GM04503 (cell line): ENCODE results near the gene CPXM2.

Experiments used
- DNase-seq: peaks from one replicate; pipeline ENCODE4 v3.0.0-alpha.2; 2012; ENCODE audit warnings: low read depth

The CPXM2 gene

GRCh38 chr10:123904834-123905409 is 13.3 kb upstream of the CPXM2 start:
- no peak for DNase-seq

- DNase-seq = no peak
Measured at GRCh38 chr10:123903621-123904020, 12.0 kb upstream of the CPXM2 start.

GRCh38 chr10:123901621-123902020 is 10.0 kb upstream of the CPXM2 start:
- no peak for DNase-seq

DNA sequence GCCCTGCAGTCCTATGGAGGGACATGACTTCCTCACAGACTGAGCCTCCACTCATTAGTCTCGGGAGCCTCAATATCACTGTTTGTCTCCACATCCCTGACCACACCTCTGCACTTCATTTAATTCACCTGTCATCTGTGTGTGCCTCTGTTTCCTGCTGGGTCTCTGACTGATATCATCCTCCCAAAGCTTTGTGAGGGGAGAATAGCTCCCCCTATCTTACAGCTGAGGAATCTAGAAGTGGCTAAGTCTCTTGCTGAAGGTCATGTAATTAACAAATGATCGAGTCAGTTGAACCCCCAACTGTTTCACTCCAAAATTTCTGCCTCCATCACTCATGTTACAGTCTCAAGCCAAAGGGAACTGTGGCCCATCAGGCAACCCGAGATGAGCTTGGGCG is 5.5 kb upstream of the CPXM2 start:
- DNase-seq = no peak

GRCh38 chr10:123896246-123896927 is 4.8 kb upstream of the CPXM2 start:
- no peak for DNase-seq

DNA sequence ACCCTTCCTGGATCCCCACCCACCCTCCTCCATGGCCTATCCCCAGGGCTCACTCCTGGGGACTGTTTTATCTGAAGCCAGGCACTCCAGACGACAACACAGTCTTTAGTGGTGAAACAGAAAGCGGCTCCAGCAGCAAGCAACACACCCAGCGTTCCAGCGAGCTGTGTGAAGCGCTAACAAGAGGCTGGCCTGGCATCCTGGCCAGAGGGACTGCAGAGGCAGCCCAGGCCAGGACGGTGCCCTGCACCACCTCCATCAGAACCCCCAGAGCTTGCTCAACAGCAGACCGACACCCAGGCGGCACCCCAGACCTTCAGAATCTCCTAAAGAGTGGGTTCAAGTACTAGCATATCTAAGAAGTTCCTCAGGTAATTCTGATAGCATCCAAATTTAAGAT is 2.0 kb upstream of the CPXM2 start:
- no peak for DNase-seq

- DNase-seq = peak; percentile 26
Measured at GRCh38 chr10:123890756-123891143, 857 bp downstream of the CPXM2 start.

DNA sequence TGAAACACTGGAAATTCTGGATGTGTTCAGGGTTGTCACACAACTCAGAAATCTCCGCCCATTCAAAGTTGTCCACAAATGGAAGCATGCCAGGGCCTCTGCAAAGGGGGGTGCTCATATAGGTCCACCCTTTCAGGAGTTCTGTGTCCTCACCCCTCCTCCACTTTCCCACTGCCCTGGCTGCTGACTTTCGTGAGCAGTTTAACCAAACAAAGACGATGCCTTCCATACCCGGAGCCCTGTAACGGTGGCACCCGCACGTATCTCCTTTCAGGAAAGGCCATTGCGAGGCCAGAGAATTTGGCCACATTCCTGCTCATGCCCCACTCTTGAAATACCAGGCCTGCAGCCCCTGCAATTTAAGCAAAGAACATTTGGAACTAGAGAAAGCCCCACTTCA is 1.4 kb downstream of the CPXM2 start:
- no peak for DNase-seq

- DNase-seq = no peak
Measured at GRCh38 chr10:123889821-123890220, 1.8 kb downstream of the CPXM2 start.

- DNase-seq = no peak
Measured at GRCh38 chr10:123888751-123889150, 2.9 kb downstream of the CPXM2 start.

- DNase-seq = no peak
Measured at GRCh38 chr10:123888256-123888655, 3.4 kb downstream of the CPXM2 start.

DNA sequence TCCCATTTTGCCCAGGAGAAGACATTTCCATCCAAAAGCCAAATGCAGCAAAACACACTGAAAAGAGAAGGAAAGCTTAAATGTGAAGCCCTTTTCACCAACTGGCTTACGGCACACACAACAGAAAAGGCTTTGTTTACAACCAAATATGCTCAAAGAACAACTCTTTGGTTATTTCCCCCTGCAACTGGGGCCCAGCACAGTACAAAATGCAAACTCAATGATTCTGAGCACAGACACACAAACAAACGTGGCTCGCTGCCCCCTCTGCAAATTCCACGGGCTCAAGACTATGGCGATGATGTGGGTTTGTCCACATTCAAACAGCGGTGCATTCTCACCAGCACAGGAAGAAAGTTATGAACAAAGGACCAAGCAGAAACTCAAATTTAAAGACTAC is 5.3 kb downstream of the CPXM2 start:
- DNase-seq = no peak

DNA sequence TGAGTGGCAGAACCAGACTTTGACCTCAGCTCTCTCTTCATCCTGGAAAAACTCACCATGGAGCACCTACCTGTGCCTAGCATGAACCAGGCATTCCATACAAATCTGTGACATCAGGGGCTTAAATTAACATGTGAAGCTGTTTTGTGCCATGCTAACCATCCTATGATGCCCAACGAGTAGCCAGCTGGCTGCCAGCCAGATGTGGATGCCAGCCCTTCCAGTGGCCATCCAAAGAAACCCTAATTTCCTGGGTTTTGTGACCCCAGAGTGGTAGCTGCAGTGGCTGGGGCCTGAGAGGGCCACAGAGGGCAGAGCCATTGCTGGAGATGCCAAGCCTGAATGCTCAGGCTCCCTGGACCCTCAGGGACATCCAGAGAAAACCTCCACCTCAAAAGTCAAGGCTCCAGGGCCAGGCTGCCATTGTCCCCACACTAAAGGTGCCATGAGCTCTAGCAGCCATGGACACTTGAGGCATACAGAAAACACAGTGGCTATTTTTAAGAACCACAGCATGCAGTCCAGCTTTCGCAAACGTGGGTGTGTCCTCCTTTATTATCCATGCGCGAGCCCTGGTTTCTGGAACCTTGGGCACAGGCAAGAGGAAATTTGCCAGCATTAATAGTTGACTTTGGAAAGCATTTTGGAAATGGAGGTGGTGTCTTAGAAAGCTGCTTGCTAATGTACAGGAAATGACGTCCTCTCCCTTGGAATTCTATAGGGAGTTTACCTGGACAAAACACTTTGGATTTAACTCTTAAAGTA is 6.0 kb downstream of the CPXM2 start:
- DNase-seq = no peak

DNA sequence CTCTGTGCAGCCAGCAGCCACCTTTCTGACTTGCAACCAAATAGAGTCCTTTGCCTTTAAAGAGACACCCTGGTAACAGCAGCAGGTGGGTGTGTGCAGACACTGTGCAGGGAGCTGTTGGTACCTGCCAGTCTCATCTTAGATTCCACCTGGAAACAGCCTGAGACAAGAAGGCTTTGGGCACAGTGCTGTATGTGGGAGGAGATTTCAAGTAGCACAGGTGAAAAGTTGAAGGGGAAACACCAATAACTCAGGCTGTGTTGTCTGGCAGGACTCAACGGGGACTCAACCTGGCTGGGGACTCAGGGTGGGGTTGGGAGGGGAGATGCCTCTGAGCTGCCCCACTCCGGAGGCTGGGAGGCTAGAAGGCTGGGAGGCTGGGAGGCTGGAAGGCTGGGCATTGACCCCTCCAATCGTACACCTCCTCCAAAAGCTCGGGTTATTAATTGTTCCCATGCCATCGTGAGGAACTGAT is 6.7 kb downstream of the CPXM2 start:
- no peak for DNase-seq

DNA sequence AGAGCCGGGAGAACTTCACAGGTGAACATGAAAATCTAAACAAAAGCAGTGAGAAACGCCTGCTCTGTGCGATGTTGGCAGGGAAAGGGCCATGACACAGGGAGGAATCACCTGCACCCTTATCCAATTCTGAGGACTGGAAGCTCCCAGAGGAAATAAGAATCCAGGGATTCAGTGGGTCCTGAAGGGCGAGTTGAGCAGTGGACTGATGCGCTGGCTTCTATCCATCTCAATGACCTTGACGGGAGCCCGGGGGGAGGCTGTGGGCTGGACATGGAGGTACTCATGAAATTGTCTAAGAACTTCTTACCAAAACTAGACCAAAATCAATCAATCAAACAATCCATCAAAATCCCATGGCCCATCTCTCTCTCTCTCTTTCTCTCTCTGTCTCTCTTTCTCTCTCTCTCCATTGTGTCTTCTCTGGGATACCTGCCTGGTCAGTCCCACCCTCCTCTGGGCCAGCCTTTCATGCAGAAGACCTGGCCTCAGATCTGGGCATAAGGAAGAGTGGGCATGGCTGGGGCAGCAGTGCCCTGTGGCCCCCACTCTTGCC is 7.2 kb downstream of the CPXM2 start:
- no peak for DNase-seq

DNA sequence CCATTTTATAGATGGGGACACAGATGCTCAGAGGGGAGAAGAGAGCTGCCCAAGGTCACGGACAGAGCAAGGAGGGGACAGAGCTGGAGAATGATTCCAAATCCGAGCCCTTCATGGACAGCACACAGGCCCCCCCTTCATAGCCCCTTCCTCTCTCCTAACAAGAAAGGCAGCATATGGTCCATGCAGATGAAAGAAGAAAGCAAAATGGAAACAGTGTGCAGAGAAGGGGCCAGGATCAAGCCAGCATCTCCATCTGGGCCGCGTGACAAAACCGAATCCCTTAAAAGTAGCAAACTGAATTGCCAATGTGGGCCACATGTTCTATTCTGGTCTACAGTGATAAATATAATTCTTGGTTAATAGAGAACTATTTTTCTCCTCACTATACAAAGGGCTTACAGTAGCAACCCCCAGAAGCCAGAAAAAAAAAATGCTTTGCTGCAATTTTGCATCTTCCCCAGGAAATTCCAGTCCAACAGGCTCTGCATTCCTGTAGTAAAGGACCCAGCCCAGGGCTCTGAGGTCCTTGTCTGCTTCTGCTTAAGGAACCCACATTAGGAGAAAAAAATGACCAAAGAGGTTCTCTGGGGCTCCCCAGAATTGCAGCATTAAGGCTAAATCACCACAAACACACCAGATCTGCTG is 7.8 kb downstream of the CPXM2 start:
- DNase-seq = no peak

- DNase-seq = no peak
Measured at GRCh38 chr10:123882681-123883445, 8.7 kb downstream of the CPXM2 start.

DNA sequence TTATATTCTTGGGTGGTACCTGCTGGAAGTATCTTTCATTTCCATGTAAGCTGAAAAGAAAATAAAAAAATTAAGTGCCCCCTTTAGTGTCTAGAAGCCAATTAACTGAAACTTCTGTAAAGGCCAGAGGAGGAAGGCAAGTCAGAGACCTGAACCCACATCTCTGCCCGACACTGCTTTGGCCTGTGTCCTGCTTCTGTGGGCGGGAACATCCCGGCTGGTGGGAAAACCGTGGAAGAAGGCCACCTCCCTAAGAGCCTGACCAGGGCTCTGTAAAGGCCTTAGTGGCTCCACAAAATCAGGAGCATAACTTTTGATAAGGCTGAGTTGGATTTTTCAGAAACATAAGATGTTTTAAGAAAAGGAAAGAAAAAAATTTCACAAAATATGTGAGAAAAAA is 9.4 kb downstream of the CPXM2 start:
- DNase-seq = no peak

GRCh38 chr10:123879606-123880257 is 11.9 kb downstream of the CPXM2 start:
- DNase-seq = no peak

DNA sequence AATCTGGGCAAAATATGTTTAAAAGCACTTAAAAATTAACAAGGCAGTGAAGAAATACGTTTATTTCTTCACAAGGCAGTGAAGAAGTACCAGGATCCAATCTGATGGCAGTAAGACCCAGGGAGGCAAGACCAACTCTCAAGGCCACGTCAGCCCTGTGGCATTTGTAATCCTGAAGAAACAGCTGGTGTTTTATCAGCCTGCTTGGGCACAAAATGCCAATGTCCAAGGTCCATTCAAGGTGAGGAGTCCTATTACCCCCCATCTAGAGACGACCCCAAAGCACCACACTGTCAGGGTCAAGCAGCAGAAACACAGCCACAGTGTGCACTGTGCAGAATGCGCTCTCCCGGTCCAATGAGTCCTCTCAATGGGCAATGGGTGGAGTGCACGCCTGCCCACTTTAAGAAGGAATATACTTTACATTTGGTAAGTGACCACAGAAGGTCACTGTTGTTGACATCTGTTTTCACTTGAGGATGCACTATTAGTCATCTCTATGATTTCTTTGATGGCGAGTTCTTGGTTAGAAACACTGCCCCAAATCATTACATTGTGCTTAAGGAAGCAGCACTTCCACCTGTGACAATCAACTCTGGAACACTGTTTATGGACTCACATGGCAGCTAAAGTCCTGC is 12.8 kb downstream of the CPXM2 start:
- peak; percentile 50 for DNase-seq

DNA sequence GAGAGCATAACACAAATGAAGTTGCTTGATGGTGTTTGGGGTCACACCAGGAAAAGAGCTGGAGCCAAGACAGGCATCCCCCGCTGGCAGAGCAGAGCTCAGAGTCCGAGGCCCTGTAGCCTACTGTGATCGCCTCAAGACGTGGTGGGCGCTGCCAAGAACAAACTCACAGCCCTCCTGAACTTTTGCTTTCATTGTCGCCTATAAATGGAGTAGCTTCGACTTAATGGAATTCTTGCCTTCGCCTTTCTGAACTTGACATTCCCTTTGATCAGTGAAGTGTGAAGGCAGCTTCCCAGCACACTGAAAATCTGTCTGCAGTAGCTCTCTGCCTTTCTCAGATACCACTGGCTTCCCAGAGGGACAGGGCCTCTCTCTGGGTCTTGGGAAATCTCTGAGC is 21.3 kb downstream of the CPXM2 start:
- DNase-seq = no peak
